ENCODE results near the gene NPSR1.
"Not testable (repeated sequence)": the region's sequence is repeated elsewhere in the genome, so short reads cannot be mapped to it uniquely, and the experiment has no call there.

Gene NPSR1

DNA sequence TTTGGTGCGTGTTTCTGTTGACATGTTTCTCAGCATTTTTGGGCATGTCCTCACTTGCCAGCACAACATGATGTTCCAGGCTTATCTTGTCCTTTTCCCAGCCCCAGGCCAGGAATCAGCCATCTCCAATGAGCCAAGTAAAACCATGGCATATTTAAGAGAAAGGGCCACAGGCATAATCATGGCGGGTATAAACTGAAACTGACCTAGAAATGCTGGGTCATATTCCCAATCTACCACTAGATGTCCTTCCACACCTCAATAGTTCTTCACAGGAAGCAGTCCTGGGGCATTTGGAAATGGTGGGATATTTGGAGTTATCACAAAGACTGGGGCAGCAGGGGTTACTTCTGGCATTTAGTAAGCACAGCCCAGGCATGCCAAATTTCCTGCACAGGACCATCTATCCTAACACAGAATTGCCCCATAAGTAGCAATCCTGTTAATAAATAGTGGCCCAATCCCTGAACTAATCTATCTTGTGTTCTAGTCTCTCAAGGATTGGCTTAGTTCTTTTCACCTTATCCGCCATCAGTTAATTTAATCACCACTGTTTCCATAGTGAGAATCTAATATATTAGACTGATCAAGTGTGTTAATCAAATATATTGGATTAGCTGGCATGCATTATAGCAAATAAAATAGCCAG, 101.6 kb downstream of the NPSR1 start:
- DNase-seq = no peak

DNA sequence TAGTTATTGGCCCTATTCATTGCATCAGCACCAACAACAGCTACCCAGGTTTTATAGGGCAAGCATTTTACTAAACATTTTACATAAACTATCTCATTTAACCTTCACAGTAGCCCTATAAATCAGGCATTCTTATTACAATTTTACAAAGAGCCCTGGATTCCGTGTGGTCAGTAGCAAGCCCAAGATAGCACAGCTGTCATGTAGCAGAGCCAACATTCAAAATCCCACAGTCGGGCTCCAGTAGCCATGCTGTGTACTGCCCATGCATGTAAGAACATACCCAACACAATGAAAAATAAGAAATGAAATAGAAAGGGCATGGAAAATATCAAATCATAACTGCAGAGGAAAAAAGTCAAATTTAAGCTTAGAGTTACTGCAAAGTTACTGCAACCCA, 102.3 kb downstream of the NPSR1 start:
- no peak for DNase-seq

DNA sequence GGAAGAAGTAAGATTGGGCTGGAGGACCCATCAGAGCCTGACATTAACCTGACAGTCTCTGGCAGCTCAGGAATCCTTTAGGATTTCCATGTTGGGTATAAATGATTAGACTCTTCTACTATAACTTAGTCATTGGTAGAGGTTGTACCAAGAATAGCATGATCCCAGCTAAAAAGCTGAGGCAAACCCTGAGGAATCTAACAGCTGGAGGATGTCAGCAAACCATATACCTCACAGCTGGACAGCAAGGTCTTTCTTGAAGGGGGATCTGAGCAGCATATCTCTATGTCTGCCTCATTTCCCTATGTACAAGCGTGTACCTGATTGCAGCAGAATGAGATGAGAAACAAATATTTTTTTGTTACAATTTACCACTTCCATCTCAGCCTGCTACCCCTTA, 103.2 kb downstream of the NPSR1 start:
- DNase-seq = no peak

DNA sequence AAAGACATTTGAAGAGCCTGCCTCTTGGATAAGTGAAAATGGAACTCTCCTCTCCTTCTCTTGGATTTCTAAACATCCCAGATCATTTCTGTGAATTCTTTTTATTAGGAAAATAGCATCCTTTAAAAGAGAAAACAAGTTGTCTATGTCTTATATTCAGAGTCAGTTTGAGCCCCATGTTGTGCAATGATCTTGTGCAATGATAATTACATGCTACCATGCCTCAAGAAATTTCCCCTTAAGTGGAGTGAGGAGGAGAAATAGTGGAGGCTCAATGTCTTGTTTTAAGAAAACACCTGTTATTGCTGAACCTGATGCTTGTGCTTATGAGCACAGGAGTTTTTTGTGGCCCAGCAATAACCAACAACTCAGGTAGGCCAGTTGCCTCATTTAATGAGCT, 103.6 kb downstream of the NPSR1 start:
- DNase-seq = no peak

DNA sequence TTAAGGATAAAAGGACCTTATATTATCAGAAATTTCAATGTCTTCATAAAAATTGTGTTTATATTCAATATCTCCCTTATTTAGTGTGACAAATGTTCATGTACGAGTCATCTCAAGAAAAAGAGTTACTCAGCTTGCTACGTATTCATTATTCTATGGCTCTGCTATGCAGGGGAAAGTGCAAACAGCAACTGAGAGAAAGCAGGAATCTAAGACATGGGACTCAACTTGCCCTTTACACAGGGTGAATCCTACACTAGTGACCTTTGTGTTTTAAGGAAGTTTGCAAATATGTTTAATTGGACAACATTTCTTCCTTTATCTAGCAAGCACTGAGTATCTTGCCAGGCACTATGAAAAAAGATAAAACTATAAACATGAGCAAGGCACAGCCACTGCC, 104.7 kb downstream of the NPSR1 start:
- no peak for DNase-seq

DNA sequence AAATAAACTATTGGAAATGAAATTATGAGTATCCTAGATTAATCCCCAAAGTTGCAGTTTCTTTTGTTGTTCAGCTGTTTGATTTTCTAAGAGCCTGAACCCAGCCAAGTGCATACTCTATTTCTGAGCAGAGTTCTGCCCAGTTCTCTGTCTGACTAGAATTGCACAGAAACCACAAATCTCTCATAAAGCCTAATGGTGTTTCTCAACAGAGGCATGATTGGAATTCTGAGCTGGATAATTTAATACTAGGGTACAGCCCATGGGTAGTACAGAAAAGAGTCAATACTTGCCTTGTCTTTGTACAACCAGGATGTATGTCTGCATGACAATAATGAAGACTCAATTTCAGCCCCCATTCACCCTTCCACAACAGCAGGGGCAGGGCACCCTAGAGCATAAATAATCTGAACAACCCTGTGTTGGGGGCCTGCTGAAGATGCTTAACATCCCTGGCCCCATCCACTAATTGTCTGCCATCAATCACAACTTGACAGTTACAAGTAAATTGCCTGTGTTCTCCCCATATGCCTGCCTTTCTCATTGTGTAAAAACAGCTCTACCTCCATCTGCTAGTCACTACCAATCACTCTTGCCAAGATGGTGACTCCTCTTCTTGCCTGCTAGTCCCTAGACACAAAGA, 114.4 kb downstream of the NPSR1 start:
- no peak for DNase-seq

DNA sequence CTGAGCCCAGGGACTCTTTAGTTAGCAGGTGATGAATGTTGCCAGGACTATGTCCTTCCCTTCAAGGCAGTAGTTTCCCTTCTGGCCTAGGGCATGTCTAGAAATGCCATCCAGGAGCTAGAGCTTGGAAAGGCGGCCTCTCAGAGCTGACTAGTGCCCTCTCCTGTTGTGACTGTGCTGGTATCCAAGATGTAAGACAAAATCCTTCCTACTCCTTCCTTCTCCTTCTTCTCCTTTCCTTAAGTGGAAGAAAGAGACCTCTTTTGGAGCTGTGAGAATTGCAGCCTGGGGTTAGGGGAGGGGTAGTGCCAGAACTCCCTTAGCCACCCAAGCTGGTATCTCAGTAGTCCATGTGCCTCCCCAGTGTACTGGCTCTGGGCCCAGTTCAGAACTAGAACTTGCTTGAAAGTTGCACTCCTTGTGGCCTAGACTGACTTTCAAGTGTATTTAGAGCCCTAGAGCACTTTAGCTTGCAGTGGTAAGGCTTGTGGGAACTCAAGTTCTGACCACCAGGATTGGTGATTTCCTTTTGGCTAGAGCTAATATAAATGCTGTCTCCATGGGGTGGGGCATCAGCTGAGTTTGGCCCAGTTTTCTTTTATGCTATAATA, 118.8 kb downstream of the NPSR1 start:
- no peak for DNase-seq

DNA sequence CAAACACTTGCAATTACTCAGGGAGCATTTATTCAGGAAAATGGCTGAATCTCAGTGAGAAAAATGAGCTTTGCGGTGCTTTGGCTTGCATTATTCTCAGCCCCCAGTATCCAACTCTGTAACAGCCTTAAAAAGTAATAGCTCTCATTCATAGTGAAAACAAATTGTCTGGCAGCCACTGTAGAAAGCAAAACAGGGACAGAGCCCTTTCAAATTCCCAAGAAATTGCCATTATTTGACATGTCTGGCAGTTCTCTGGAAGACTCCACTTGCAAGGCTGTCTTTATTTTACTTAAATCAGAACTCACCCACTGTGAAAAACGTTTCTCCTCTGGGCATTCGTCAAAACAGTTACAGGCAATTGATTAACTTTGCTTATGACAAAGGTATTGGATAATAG, 122.5 kb downstream of the NPSR1 start:
- DNase-seq = no peak

DNA sequence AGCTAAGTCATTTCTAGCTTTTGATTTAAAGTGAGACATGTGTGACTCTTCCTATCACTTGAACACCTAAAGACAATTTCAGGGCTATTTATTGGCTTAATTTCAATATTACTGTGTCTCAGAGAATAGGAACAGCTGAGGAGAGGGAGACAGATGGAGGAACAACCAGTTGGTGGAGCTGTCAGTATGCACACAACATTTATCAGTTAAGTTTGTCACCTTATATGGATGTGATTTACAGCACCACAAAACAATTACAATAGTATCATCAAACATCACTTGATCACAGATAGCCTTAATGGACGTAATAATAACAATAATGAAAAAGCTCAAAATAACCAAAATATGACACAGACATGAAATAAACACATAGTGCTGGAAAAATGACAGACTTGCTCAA, 129.6 kb downstream of the NPSR1 start:
- DNase-seq = no peak

DNA sequence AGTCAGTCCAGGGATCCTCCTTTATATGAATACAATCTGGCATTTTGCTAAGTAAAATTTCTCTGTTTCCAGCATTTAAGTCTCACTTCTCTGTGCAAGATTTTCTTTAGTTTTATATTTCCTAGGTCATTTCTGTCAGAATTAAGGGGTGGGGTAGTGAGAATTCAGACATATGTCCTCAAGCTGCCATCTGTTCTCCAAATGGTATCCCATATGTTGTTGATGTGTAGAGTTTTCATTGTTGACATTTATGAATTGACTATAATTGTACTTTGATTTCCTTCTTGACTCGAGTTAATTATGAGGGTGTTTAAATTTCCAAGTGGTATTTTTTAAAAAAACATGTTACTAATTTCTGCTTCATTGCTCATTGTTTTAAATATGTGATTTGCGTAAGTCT, 148.8 kb downstream of the NPSR1 start:
- no peak for DNase-seq

DNA sequence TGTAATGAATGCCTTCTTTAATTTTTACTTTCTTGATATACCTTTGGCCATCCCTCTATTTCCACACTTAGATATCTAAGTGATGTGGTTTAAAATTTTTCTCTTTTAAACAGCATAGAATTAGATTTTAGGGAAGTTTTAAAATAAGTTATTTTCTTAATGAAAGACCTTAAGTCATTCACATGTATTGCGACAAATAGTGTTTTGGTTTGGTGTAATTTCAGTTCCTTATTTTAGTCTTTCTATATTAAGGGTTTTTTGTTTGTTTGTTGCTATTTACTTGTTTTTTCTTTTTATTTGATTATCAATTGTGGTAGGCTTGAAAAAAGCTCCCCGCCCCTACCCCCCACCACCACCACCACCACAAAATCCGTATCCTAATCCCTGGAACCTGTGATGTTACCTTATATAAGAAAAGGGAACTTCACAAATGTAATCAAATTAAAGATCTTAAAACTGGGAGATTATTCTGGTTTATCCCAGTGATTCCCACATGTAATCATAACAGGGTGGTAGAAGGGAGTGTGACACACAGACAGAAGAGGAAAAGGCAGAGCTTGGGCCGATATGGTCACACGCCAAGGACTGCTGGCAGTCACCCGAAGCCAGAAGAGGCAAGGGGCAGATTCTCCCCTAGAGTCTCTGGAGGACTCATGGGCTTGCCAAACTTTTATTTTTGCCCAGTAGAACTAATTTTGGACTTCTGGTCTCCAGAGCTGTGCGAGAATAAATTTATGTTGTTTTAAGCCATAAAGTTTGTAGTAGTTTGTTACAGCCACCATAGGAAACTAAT, 149.7 kb downstream of the NPSR1 start:
- DNase-seq = no peak

DNA sequence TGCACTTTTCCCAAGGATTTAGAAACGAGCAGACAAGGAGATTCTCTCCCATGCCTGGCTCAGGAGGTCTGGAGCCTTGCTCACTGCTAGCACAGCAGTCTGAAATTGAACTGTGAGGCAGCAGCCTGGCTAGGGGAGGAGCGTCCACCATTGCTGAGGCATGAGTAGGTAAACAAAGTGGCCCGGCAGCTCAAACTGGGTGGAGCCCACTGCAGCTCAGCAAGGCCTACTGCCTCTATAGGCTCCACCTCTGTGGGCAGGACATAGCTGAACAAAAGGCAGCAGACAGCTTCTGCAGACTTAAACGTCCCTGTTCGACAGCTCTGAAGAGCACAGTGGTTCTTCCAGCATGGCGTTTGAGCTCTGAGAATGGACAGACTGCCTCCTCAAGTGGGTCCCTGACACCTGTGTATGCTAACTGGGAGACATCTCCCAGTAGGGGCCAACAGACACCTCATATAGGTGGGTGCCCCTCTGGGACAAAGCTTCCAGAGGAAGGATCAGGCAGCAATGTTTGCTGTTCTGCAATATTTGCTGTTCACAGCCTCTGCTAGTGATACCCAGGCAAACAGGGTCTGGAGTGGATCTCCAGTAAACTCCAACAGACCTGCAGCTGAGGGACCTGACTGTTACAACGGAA, 156.3 kb downstream of the NPSR1 start:
- not testable (repeated sequence) for DNase-seq

DNA sequence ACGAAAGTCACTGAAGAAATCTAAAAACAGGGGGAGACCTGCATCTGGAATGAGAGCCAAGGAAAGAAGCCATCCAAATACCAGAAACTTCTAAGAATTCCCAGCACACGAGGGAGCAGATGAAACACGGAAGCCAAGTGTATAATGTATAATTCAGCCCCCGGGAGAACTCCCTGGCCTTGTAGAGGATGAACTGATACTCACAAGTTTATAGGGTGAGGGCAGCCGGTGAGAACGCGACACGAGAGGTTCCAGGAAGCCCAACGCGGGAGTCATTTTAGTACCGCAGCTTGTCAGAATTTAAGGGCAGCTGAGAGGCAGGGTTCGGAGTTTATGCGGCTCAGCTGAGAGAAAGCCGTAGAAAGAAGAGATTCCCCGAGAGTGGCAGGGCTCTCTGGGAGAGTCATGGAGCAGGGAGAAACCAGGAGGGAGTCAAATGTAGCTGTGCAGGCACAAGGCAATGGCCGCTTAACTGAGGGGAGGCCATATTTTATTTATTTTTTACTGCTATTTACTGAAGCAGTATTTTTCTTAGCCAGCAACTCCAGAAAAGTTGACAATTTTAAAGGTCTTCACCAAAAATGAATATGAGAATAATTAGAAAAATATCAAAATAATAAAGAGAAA, 164.0 kb downstream of the NPSR1 start:
- DNase-seq = no peak

DNA sequence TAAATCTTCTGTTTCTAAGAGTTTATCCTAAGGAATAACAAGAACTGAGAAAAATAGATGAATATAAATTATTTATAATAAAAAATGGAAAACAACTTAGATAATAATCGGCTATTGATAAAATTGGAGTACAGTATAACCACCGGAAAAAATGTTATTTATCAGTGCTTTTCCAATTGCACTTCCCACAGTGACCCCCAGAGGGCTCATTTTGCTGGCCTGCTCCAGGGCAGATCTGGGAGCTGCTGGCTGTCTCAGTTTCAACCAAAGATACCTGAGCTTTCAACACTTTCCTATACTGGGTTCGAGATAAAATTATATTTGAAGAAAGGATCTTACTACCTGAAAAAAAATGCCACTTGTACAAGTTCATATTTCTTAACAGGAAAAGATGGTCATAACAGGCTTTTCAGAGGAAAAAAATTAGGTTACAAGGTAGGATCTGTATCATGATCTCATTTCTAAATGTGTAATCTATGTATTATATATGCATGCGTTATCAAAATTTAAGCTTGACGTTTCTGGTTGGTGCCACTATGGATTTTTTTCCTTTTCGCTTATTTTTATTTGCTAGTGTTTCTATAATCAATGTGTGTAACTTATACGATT, 165.7 kb downstream of the NPSR1 start:
- peak; percentile 8 for DNase-seq

DNA sequence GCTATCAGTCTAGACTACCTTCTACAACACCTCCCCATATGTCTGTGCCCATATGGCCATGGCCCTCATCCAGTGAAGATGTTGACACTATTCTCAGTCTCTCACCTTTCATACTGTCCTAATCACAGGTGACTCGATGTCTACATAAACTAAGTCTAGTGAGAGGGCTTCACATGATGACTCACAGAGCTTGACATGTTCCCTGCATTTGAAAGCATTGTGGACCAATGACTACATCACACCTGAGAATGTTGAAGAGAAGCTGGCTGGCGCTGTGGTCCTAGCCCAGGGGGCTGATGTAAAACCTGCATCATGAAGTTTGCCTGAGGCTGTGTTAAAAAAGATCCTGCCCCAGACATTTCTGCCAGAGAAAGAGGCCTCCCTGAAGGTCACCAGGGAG, 167.2 kb downstream of the NPSR1 start:
- DNase-seq = no peak

DNA sequence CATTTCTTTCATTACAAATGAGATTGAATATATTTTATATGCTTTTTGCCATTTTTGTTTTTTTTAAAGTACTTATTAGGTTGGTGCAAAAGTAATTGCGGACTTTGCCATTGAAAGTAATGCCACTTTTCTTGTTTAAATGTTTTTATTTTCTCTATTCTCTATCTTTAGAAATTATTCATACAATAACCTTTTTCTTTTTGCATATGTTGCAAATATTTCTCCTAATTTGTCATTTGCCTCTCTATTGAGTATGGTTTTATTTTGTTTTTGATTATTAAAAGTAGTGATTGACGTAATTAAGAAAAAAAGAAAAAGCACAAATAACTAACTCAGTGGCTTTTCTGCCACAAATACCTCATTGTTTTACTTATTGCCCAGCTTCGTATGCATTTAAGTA, 172.4 kb downstream of the NPSR1 start:
- no peak for DNase-seq

DNA sequence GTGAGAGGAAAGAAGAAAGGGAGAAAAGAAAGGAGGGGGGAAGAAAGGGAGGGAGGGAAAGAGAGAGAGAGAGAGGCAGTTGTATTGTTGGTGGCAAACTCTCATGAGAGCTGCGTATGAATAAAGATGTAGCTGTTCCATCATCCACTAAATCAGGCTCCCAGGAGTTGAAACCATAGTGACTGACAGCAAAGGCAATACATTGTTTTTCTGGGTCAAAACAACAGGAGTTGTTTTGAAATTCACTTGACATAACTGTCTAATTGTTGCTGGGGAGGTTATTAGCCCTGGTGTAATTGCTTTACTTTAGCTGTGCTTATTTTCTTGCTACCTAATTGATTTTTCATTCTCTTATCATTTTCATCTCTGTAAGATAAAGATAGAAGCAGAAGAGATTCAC, 173.4 kb downstream of the NPSR1 start:
- DNase-seq = no peak

DNA sequence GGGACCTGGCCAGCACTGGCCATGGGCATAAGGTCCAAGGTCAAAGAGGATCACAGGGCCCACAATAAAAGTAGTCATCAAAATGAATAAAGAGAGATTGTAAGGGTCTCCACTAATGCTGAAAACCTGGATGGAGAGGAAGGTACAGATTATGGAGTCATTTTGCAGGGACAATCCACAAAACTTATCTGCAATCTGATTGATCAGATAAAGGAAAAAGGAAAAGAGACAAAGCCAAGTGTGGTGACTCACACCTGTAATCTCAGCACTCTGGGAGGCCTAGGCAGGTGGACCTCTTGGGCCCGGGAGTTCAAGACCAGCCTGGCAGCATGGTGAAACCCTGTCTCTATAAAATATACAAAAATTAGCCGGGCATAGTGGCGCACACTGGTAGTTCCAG, 174.0 kb downstream of the NPSR1 start:
- no peak for DNase-seq

DNA sequence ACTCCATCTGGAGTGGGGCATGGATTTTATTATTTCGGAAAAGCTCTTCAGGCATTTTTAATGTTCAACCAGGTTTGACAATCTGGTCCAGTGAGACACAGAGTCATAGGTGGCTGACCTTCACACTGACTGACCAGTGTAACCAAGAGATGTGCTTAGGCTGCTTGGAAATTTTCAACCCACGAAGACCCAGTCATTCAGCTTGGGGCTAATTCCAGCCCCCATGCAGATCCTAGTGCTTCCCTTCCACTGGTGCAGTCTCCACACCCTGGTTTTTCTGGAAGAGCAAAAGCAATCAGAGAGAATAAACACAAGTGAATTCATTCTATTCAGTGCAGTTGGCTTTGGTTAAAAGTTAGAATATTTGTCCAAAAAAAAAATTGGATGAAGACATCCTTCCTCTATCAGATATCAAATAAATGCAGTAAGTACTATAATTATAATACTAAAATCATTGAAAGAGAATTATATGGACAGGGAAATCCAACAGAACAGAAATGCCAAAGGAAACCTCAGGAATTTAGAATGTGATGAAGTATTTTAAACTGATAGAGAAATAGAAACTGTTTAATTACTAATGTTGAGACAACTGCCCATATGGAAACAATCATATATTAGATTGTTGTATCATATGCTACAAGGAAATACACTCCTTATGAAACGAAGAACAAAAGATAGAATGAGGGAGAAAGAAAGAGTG, 178.0 kb downstream of the NPSR1 start:
- DNase-seq = no peak

DNA sequence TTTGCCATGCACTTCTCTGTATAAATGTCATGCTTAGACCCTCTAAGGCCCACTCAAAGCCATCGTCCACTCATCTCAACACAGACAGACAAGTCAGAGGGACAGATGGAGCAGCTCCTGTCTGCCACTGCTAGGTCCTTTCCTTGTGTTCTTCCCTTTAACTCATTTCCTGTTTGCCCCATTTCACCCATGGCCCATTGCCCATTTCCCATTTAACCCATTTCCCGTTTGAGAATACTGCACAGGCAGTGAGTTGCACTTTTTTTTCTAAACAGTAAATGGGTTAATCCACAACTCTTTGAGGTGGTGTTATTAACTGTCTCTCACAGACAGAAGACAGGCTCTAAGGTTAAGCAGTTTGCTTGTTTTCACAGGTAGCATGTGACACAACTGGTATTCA, 179.3 kb downstream of the NPSR1 start:
- no peak for DNase-seq

DNA sequence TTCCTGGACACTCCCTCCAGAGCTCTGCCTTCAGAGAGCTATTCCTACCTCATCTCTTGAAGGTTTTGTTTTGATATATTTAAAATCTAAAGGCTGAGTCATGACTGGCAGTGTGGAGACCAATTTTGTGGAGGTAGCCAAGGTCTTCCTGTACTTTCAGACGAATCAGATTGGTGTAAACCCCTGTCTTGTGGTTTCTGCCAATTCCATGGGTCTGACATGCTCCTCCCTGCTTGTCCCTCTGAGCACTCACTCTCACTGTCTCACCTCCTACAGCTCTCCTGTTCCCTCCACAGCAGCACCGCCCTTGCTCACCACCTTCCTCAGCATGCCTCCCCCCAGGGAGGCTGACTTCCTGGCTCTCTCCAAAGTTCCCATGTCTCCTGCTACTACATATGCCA, 179.8 kb downstream of the NPSR1 start:
- no peak for DNase-seq

DNA sequence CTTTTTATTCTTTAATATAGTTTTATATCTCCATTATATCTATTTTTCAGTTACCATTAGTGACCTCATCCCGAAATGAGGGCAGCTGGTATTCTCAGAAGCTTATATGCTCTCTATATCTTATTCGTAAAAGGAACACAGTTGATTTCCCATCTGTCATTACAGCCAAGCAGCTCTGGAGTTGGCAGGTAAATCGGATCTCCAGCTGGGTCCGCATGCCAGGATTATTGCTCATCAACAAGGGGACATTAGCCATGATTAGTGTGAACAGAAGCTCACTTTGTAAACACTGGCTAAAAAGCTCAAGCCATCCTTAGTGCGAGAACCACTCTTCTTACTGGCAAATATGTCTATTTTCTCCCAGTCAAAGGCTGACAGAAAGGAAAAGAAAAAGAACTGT, 180.3 kb downstream of the NPSR1 start:
- DNase-seq = no peak

All from effector CD8-positive, alpha-beta T cell (primary cell).